22Rv1 (cell line): Measurements from ENCODE around the gene LRRC61.

Experiments
- H3K27ac ChIP-seq: fragments of 450-650 bp; 2 replicates; pipeline ENCODE4 v1.5.1; 2017
- CTCF ChIP-seq: fragments of 450-650 bp; IDR thresholded peaks from 2 replicates; pipeline ENCODE4 v1.5.1; 2017; ENCODE audit warnings: mild to moderate bottlenecking
- ZFX ChIP-seq: fragments of 450-650 bp; IDR thresholded peaks from 2 replicates; pipeline ENCODE4 v1.6.1; 2017; ENCODE audit warnings: antibody characterized with exemption, borderline replicate concordance

Gene LRRC61

DNA sequence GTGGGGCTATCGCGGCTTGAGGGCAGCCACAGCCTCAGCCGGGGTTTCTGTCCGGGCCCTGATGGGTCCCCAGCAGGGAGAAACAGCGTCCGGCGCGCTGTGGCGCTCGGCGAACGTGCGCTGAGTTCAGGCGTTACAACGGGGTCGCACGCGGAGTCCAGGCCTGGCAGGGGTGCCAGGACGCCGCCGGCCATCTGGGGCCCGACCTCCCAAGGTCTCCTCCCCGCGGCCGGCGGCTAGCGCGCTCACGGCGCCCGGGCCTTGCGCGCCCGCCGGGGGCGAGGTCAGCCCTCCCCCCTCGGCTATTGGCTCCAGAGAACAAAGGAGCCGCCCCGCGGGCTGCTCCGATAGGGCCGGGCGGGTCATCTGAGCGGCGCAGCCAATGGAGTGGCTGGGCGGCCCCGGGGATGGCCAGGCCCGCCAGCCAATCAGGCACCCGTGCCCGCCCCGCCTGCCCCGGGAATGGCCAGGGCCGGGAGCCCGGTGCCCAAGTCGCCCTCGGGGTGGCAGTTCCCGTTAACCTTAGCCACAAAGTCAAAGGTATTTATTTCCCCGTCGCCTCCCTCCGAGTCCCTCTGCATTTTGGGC, 55.8 kb downstream of the LRRC61 start, which contains the start of gene ZNF775:
Gene ZNF775 (plus strand): TSS at position 478 of the 588 bp plus-strand sequence. CDS start 9,141 bp downstream, outside the sequence.
- peak within 1 kb of the TSS; percentile 98 for H3K27ac ChIP-seq
- TF ChIP-seq CTCF (no peak), ZFX (no peak)

DNA sequence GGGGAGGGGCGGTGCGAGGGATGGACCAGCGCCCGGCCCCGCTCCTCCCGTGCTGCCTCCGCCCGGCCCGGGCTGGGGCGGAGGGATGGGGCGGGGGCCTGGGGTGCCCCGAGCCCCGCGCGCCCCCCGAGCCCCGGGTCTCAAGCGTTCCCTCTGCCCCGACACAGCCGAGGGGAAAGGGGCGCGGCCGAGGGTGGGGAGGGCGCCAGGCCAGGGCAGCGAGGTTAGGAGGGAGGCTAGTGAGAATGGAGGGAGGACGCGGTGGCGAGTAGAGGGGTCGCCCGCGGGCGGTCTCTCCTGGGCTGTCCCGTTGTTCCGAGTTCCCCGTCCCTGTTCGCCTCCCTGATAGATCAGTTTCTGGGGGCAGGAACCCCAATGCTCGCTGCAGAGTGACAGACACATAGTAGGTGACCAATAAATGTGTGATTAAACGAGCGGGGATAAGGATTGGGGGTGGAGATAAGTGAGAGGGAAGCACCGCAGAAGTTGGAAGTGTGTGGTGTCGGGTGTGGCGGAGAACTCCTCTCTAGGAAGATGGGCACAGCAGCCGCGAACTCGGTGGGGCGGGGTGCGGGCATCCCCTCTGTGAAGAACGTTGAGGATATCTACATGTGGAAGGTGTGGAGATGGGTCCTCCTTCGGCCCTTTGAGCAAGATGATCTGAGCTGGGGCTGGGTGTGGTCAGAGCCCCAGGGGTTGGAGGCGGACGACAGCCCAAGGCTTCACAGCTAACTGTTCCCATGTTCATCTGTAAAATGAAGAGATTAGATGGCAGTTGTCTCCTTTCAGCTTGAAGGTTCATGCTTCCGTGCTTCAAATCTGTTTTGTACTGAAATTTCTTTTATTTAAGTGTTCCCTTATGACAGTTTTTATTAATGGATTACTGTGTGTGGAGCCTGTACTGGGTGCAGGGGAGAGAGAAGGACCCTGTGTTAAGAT, 56.6 kb downstream of the LRRC61 start:
- H3K27ac ChIP-seq = peak overlapping the region; percentile 98

GRCh38 chr7:150380463-150380862, 57.3 kb downstream of the LRRC61 start:
- TF ChIP-seq ZFX (no peak), CTCF (no peak)

More for the DNA sequence above, 56.6 kb downstream of the LRRC61 start:
- TF ChIP-seq CTCF (0 out of 2 replicates have a peak, but pooled peaks have one; percentile 4), ZFX (no peak)

GRCh38 chr7:150381096-150381495, 57.9 kb downstream of the LRRC61 start:
- TF ChIP-seq ZFX (no peak), CTCF (no peak)
- H3K27ac ChIP-seq = peak overlapping the region; percentile 98; the same call in 1 of the 2 replicates

More at GRCh38 chr7:150380463-150380862, 57.3 kb downstream of the LRRC61 start:
- H3K27ac ChIP-seq = peak overlapping the region; percentile 98; the same call in 1 of the 2 replicates

- TF ChIP-seq CTCF (no peak), ZFX (no peak)
- H3K27ac ChIP-seq = no peak overlapping the region
Measured at GRCh38 chr7:150381785-150382122, 58.6 kb downstream of the LRRC61 start.

- H3K27ac ChIP-seq = peak overlapping the region; percentile 41
- TF ChIP-seq ZFX = no peak
Measured at GRCh38 chr7:150382123-150382843, 59.1 kb downstream of the LRRC61 start.

GRCh38 chr7:150382844-150383225, 59.7 kb downstream of the LRRC61 start:
- peak overlapping the region; percentile 41 for H3K27ac ChIP-seq

More at GRCh38 chr7:150382844-150383225, 59.7 kb downstream of the LRRC61 start:
- TF ChIP-seq ZFX (no peak), CTCF (no peak)
